A549 (cell line): ENCODE measurements around the gene OR8A1. TPM values are rescaled to one million over a fixed set of nuclear protein-coding genes. Genes with fewer than 3 reads are reported as not detected.
"Not testable (repeated sequence)": the region's sequence is repeated elsewhere in the genome, so short reads cannot be mapped to it uniquely, and the experiment has no call there.

Source experiments
- ATAC-seq, 2 experiments: fragments of 200-7000 bp in 1 of 2; fragments of >200 bp in 1 of 2; cut with Nextera tagmentation in 1 of 2; cut with Tn5 transposase in 1 of 2; 3 replicates each; pipeline versions ENCODE4 v1.8.0 to v1.9.1; 2018 to 2020; ENCODE audit warnings: mild to moderate bottlenecking in 1 of 2, moderate library complexity in 1 of 2
- CTCF ChIA-PET: fragments of 300-600 bp; sonication (Branson Sonifier 250); formaldehyde crosslinking; extraction: SDS; loops from one replicate; lab custom pipeline; 2021; ENCODE audit warnings: antibody characterized with exemption, inconsistent platforms; lab: Yijun Ruan, JAX
- POLR2A ChIA-PET: fragments of 350-600 bp; formaldehyde crosslinking; extraction: SDS; loops from one replicate; lab custom pipeline; 2021; ENCODE audit warnings: antibody characterized with exemption, inconsistent platforms; lab: Yijun Ruan, JAX
- DNase-seq, 2 experiments: peaks; one replicate each; pipeline versions ENCODE4 v3.0.0 to v3.0.0-alpha.2; 2011 to 2016; ENCODE audit warnings: low read depth in 1 of 2, low spot score in 1 of 2
- FAIRE-seq: peaks from 2 replicates; lab custom pipeline; 2011; peaks lifted over from hg19 to GRCh38; lab: Jason Lieb, UNC
- H3K27ac ChIP-seq, 2 experiments: fragments of >200 bp; sonication (Bioruptor Twin); formaldehyde crosslinking; 3 replicates each; pipeline ENCODE4 v1.5.1; 2016 to 2017
- H3K4me1 ChIP-seq: fragments of >200 bp; sonication (Bioruptor Twin); formaldehyde crosslinking; 3 replicates; pipeline ENCODE4 v1.6.1; 2016
- H3K4me2 ChIP-seq: fragments of >200 bp; sonication (Bioruptor Twin); formaldehyde crosslinking; 3 replicates; pipeline ENCODE4 v1.6.1; 2016
- H3K4me3 ChIP-seq: fragments of >200 bp; sonication (Bioruptor Twin); formaldehyde crosslinking; 3 replicates; pipeline ENCODE4 v1.5.1; 2016
- H3K9me3 ChIP-seq: fragments of >200 bp; sonication (Bioruptor Twin); formaldehyde crosslinking; 3 replicates; pipeline ENCODE4 v1.6.1; 2016
- BHLHE40 ChIP-seq: IDR thresholded peaks from 2 replicates; pipeline ENCODE4 v1.6.1; 2012; ENCODE audit warnings: low read depth, low read length, inconsistent platforms
- CBX2 ChIP-seq: fragments of 200-600 bp; sonication (generic); IDR thresholded peaks from 2 replicates; pipeline ENCODE4 v1.6.1; 2016; ENCODE audit warnings: low read depth, mild to moderate bottlenecking, borderline replicate concordance
- CBX8 ChIP-seq: fragments of 200-600 bp; sonication (generic); IDR thresholded peaks from 2 replicates; pipeline ENCODE4 v1.6.1; 2016
- CHD2 ChIP-seq: fragments of 150-350 bp; IDR thresholded peaks from 2 replicates; pipeline ENCODE4 v1.6.1; 2014; ENCODE audit warnings: low read length; ENCODE audit not compliant: partially characterized antibody
- ESRRA ChIP-seq: fragments of 150-350 bp; IDR thresholded peaks from 2 replicates; pipeline ENCODE4 v1.6.1; 2014; ENCODE audit warnings: mild to moderate bottlenecking, low read length, borderline replicate concordance
- KDM1A ChIP-seq: fragments of 200-600 bp; sonication (generic); IDR thresholded peaks from 2 replicates; pipeline ENCODE4 v1.6.1; 2016; ENCODE audit warnings: low read depth, mild to moderate bottlenecking
- MAFK ChIP-seq: fragments of 450-650 bp; IDR thresholded peaks from 2 replicates; pipeline ENCODE4 v1.6.1; 2014; ENCODE audit not compliant: partially characterized antibody
- MAZ ChIP-seq: fragments of 150-350 bp; IDR thresholded peaks from 2 replicates; pipeline ENCODE4 v1.6.1; 2014; ENCODE audit warnings: antibody characterized with exemption, low read depth, low read length, borderline replicate concordance
- MYC ChIP-seq: IDR thresholded peaks from 2 replicates; pipeline ENCODE4 v1.6.1; 2012; ENCODE audit warnings: mild to moderate bottlenecking, inconsistent platforms, low read length, improper control_type of control experiment, borderline replicate concordance
- PHF8 ChIP-seq: fragments of 200-600 bp; sonication (generic); IDR thresholded peaks from 2 replicates; pipeline ENCODE4 v1.6.1; 2016; ENCODE audit warnings: low read depth, mild to moderate bottlenecking, antibody characterized with exemption, moderate library complexity, borderline replicate concordance
- POLR2AphosphoS2 ChIP-seq: conservative IDR thresholded peaks from 2 replicates; pipeline ENCODE4 v1.6.1; 2012; ENCODE audit warnings: low read length, improper control_type of control experiment, inconsistent platforms
- RARB ChIP-seq: fragments of 250-450 bp; sonication (Bioruptor Pico); IDR thresholded peaks from 2 replicates; pipeline ENCODE4 v1.8.0; 2021; ENCODE audit warnings: mild to moderate bottlenecking, moderate library complexity
- RFX5 ChIP-seq: fragments of 450-650 bp; IDR thresholded peaks from 2 replicates; pipeline ENCODE4 v1.7.1; 2014; ENCODE audit warnings: antibody characterized with exemption, mild to moderate bottlenecking, moderate library complexity
- RNF2 ChIP-seq: fragments of 200-600 bp; sonication (generic); IDR thresholded peaks from 2 replicates; pipeline ENCODE4 v1.6.1; 2016; ENCODE audit warnings: low read depth, mild to moderate bottlenecking, antibody characterized with exemption, moderate library complexity, borderline replicate concordance
- ZNF302 ChIP-seq: fragments of 250-450 bp; sonication (Bioruptor Pico); IDR thresholded peaks from 2 replicates; pipeline ENCODE4 v1.9.0; 2021; ENCODE audit warnings: inconsistent platforms, mild to moderate bottlenecking, moderate library complexity
- WGBS: methylation state at CpG from one replicate; pipeline ENCODE4 v1.1.6; 2017; ENCODE audit errors: missing lambda C conversion rate; 5-methylcytosine and 5-hydroxymethylcytosine counted together
- polyA plus RNA-seq, 4 experiments: library from polyadenylated mRNA; depleted of rRNA in 3 of 4; stranded (reverse); fragments of >200 nt; fragmentation: RNase III in 1 of 4; extraction: RNeasy Plus Mini Kit Qiagen cat#74134 plus additional on column Dnase treatment in 1 of 4; gene quantifications; 2 replicates in 3 of 4; 3 replicates in 1 of 4; pipeline ENCODE4 v1.2.3, GENCODE V29; 2011 to 2017
- TF ChIP-seq, protein P1 (sequence below): fragments of 200-600 bp; sonication (generic); IDR thresholded peaks from 2 replicates; pipeline ENCODE4 v1.6.1; 2016; ENCODE audit warnings: antibody characterized with exemption, mild to moderate bottlenecking, moderate library complexity

The OR8A1 gene
- polyA plus RNA-seq, 2 of the 4 experiments (the other 2 are of a cell fraction), result not detected

DNA sequence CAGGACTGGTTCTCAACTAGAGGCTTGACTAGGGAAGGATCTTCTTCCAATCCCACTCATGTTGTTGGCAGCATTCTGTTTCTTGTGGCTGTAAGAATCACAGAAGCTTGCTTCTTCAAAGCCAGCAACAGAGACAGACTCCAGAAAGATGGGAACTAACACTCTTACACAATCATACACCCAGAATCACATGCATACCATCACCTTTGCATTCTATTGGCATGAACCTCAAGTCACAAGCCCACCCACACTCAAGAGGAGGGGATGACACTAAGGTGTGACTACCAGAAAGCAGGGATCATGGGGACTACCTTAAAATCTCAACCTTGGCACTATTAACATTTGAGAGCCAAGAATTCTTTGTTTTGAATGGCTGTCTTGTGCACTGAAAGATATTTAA, 27.8 kb downstream of the OR8A1 start:
- H3K4me3 ChIP-seq, result no peak overlapping the region

DNA sequence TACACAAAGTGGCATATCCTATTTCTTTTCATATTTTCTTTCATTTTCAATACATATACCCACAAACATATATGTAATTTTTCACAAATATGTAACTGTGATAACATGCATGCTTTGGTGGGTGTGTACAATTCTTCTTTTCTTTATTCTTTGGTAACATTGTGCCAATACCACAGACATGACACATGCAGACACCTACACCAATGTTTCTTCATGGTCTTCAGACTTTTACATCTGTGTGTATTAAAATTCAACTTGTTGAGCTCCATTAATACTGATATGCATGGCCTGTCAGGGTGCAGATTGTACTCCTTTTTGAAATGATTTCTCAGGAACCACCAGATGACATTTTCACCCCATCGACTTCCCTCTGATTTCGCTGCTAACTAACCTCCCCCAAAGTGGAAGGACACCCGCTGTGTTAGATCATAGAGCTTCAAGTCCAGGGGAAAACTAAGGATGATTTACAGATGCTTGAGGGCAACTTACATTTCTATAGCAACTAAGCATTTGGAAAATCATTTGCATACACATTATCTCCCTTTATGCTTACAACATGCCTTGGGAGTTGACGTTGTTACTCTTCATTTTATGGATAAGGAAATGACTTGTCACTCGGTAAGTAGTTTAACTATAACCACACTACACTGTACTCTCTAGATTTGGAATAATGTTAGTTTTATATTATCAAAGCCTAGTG, 31.0 kb downstream of the OR8A1 start:
- WGBS, result 8% methylated on average over 5 of the region's 5 CpGs
- DNase-seq, result no peak
- TF ChIP-seq, protein P1, sequence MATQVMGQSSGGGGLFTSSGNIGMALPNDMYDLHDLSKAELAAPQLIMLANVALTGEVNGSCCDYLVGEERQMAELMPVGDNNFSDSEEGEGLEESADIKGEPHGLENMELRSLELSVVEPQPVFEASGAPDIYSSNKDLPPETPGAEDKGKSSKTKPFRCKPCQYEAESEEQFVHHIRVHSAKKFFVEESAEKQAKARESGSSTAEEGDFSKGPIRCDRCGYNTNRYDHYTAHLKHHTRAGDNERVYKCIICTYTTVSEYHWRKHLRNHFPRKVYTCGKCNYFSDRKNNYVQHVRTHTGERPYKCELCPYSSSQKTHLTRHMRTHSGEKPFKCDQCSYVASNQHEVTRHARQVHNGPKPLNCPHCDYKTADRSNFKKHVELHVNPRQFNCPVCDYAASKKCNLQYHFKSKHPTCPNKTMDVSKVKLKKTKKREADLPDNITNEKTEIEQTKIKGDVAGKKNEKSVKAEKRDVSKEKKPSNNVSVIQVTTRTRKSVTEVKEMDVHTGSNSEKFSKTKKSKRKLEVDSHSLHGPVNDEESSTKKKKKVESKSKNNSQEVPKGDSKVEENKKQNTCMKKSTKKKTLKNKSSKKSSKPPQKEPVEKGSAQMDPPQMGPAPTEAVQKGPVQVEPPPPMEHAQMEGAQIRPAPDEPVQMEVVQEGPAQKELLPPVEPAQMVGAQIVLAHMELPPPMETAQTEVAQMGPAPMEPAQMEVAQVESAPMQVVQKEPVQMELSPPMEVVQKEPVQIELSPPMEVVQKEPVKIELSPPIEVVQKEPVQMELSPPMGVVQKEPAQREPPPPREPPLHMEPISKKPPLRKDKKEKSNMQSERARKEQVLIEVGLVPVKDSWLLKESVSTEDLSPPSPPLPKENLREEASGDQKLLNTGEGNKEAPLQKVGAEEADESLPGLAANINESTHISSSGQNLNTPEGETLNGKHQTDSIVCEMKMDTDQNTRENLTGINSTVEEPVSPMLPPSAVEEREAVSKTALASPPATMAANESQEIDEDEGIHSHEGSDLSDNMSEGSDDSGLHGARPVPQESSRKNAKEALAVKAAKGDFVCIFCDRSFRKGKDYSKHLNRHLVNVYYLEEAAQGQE, result no peak
- no peaks in the 10 kb centered on the region for H3K4me1 ChIP-seq
- FAIRE-seq, result no peak
- H3K27ac ChIP-seq, result no peak overlapping the region
- no peak for ATAC-seq
- POLR2A ChIA-PET, result no interaction called here
- H3K4me3 ChIP-seq, result no peak overlapping the region
- CTCF ChIA-PET, result interaction anchor here (0.7 to 1.7 kb wide), 3 partner anchors 21 to 185 kb away, joined by 3 to 4 read pairs (median 4); no protein-coding TSS in a partner anchor
- no peaks in the 10 kb centered on the region for H3K9me3 ChIP-seq
- no peak overlapping the region for H3K4me2 ChIP-seq

More for the DNA sequence above, 27.8 kb downstream of the OR8A1 start:
- Histone ChIP-seq H3K27ac (no peak overlapping the region), H3K4me1 (no peaks in the 10 kb centered on the region), H3K4me2 (no peak overlapping the region), H3K9me3 (no peaks in the 10 kb centered on the region)
- TF ChIP-seq POLR2AphosphoS2, result no peak
- no peak for TF ChIP-seq BHLHE40
- no peak for TF ChIP-seq RNF2
- TF ChIP-seq RARB (CRISPR knock-in tag), result no peak
- ATAC-seq, result no peak
- FAIRE-seq, result no peak
- DNase-seq, result no peak
- ChIA-PET CTCF (interaction anchor here (1.0 to 1.1 kb wide), 2 partner anchors 12 to 47 kb away, joined by 3 to 7 read pairs; no protein-coding TSS in a partner anchor), POLR2A (no interaction called here)

DNA sequence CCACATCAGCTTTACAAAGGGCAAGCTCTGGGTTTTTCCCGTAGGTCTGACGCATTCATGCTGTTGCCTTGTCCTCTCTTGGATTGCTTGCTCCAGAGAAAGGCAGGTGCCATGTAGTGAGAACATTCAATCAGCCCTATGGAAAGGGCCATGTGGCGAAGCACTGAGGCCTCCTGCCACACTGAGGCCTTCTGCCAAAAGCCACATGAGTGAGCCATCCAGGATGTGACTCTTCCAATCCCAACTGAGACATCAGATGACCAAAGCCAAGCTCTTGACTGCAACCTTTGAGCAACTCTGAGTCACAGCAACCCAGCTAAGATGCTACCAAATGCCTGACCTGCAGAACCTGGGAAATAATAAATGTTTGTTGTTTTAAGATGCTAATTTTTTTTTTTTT, 32.4 kb downstream of the OR8A1 start:
- ChIA-PET CTCF (interaction anchor here (0.6 to 1.2 kb wide), 2 partner anchors 187 to 190 kb away, joined by 3 read pairs; no protein-coding TSS in a partner anchor), POLR2A (no interaction called here)
- DNase-seq (no peak), FAIRE-seq (no peak), ATAC-seq (no peak)
- Histone ChIP-seq H3K4me3 (no peak overlapping the region), H3K9me3 (no peaks in the 10 kb centered on the region), H3K27ac (no peak overlapping the region), H3K4me2 (no peak overlapping the region), H3K4me1 (no peaks in the 10 kb centered on the region)
- 36% methylated on average over 2 of the region's 3 CpGs for WGBS
- TF ChIP-seq ESRRA (no peak), BHLHE40 (no peak), MAZ (no peak), RNF2 (no peak), PHF8 (no peak), CBX2 (no peak), MAFK (no peak), CBX8 (no peak), KDM1A (no peak), CHD2 (no peak), MYC (no peak), ZNF302 (CRISPR knock-in tag) (no peak), RFX5 (no peak)

DNA sequence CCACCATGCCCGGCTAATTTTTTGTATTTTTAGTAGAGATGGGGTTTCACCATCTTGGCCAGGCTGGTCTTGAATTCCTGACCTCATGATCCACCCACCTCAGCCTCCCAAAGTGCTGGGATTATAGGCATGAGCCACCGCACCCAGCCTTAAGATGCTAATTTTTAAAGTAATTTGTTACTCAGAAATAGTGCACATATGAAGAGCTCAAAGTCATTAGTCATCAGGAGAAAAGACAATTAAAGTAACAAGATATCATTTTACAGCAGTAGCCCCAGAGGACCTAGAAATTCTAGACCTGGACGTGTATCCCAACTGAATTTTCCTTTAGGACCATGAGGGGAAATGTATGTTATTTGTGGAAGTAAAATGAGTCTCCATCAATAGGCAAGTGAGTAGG, 32.9 kb downstream of the OR8A1 start:
- H3K4me1 ChIP-seq, FAIRE-seq, H3K4me2 ChIP-seq, ATAC-seq, H3K9me3 ChIP-seq, POLR2A ChIA-PET, H3K4me3 ChIP-seq, H3K27ac ChIP-seq, DNase-seq, CTCF ChIA-PET: not testable (repeated sequence)
- 37% methylated on average over 3 of the region's 3 CpGs for WGBS
